ENCODE measurements around the gene PRKCZ.
A peak's percentile ranks its signal among the peaks of the same experiment; 100 is the strongest.
"Not testable (repeated sequence)": the region's sequence is repeated elsewhere in the genome, so short reads cannot be mapped to it uniquely, and the experiment has no call there.

Gene PRKCZ

GRCh38 chr1:2119886-2120285, 69.7 kb downstream of the PRKCZ start:
- DNase-seq (ENCODE audit: low read depth), result no peak

- no peak for DNase-seq (ENCODE audit: low read depth)
Observed at GRCh38 chr1:2121101-2121691, 71.0 kb downstream of the PRKCZ start.

- DNase-seq (ENCODE audit: low read depth), result not testable (repeated sequence)
Observed at GRCh38 chr1:2121794-2122193, 71.6 kb downstream of the PRKCZ start.

GRCh38 chr1:2124446-2125198, 74.4 kb downstream of the PRKCZ start:
- no peak for DNase-seq (ENCODE audit: low read depth)

GRCh38 chr1:2125350-2126211, 75.4 kb downstream of the PRKCZ start:
- no peak for DNase-seq (ENCODE audit: low read depth)

GRCh38 chr1:2126331-2127186, 76.3 kb downstream of the PRKCZ start:
- DNase-seq (ENCODE audit: low read depth), result no peak

GRCh38 chr1:2127187-2128145, 77.3 kb downstream of the PRKCZ start:
- DNase-seq (ENCODE audit: low read depth), result no peak

- no peak for DNase-seq (ENCODE audit: low read depth)
Observed at GRCh38 chr1:2128189-2128901, 78.1 kb downstream of the PRKCZ start.

GRCh38 chr1:2129256-2129943, 79.2 kb downstream of the PRKCZ start:
- DNase-seq (ENCODE audit: low read depth), result no peak

GRCh38 chr1:2130156-2130555, 79.9 kb downstream of the PRKCZ start:
- no peak for DNase-seq (ENCODE audit: low read depth)

- no peak for DNase-seq (ENCODE audit: low read depth)
Observed at GRCh38 chr1:2130871-2131289, 80.7 kb downstream of the PRKCZ start.

GRCh38 chr1:2132222-2133038, 82.2 kb downstream of the PRKCZ start:
- peak; percentile 77 for DNase-seq (ENCODE audit: low read depth)

- peak; percentile 97 for DNase-seq (ENCODE audit: low read depth)
Observed at GRCh38 chr1:2133039-2133878, 83.0 kb downstream of the PRKCZ start.

- no peak for DNase-seq (ENCODE audit: low read depth)
Observed at GRCh38 chr1:2133879-2134215, 83.6 kb downstream of the PRKCZ start.

GRCh38 chr1:2134266-2134620, 84.0 kb downstream of the PRKCZ start:
- DNase-seq (ENCODE audit: low read depth), result no peak

- no peak for DNase-seq (ENCODE audit: low read depth)
Observed at GRCh38 chr1:2134621-2135307, 84.6 kb downstream of the PRKCZ start.

- peak; percentile 84 for DNase-seq (ENCODE audit: low read depth)
Observed at GRCh38 chr1:2135441-2135841, 85.2 kb downstream of the PRKCZ start.

All from iris pigment epithelial cell (primary cell).